Fibroblast of lung (primary cell): ENCODE data around the gene ASXL2.

Experiments used
- CTCF ChIP-seq, 2 donors: IDR thresholded peaks in 1 of 2; conservative IDR thresholded peaks in 1 of 2; 1 replicate in 1 of 2; 2 replicates in 1 of 2; pipeline ENCODE4 v1.5.1; 2011 to 2012; ENCODE audit warnings: low read length in 2 of 2, control low read depth in 1 of 2, inconsistent platforms in 1 of 2, low read depth in 1 of 2, mild to moderate bottlenecking in 1 of 2
- EZH2 ChIP-seq: IDR thresholded peaks from 2 replicates; pipeline ENCODE4 v1.5.1; 2012; ENCODE audit warnings: low read length, control low read depth, mild to moderate bottlenecking; ENCODE audit errors: missing control alignments

GRCh38 chr2:25885933-25886332 is 7.6 kb upstream of the ASXL2 start:
- TF ChIP-seq CTCF (conservative IDR thresholded peaks at IDR 0.05 in 1 of 2, IDR thresholded peaks at IDR 0.05 in 1 of 2; ENCODE audit: low read depth in 1 of 2, low read length in 2 of 2), result no peak
- TF ChIP-seq EZH2, result no peak
